SK-N-SH (cell line): Measurements from ENCODE around the gene LRRC38. TPM values are rescaled to one million over a fixed set of nuclear protein-coding genes. Genes with fewer than 3 reads are reported as not detected.
A peak's percentile ranks its signal among the peaks of the same experiment; 100 is the strongest.

Source experiments
- CTCF ChIA-PET: fragments of 300-600, 350-600 bp; formaldehyde crosslinking; extraction: SDS; loops from one replicate; lab custom pipeline; 2021; lab: Yijun Ruan, JAX
- POLR2A ChIA-PET: fragments of 350-600 bp; sonication (Branson Sonifier 250); formaldehyde crosslinking; extraction: SDS; loops from one replicate; lab custom pipeline; 2020; ENCODE audit warnings: antibody characterized with exemption, inconsistent platforms; lab: Yijun Ruan, JAX
- DNase-seq: peaks from one replicate; pipeline ENCODE4 v3.0.0; 2012
- H2AFZ ChIP-seq: fragments of 200-600 bp; sonication (generic); 2 replicates; pipeline ENCODE4 v1.8.1; 2016; ENCODE audit warnings: antibody characterized with exemption, mild to moderate bottlenecking, low read depth
- H3F3A ChIP-seq: fragments of 200-600 bp; sonication (generic); replicated peaks from 2 replicates; pipeline ENCODE3; 2016; ENCODE audit warnings: antibody characterized with exemption, mild to moderate bottlenecking; ENCODE audit not compliant: insufficient read depth
- H3K27ac ChIP-seq, 2 experiments: fragments of 200-500 bp in 1 of 2; fragments of 200-600 bp in 1 of 2; sonication (Bioruptor generic) in 1 of 2; sonication (generic), shearing (Covaris generic) in 1 of 2; 2 replicates each; pipeline versions ENCODE4 v1.5.1 to v1.6.1; 2014 to 2016; ENCODE audit warnings: low read depth in 2 of 2, inconsistent platforms in 1 of 2, low read length in 1 of 2, mild to moderate bottlenecking in 1 of 2, mixed read lengths in 1 of 2
- H3K27me3 ChIP-seq: fragments of 200-600 bp; sonication (generic), shearing (Covaris generic); 2 replicates; pipeline ENCODE4 v1.6.1; 2016; ENCODE audit warnings: mixed run types; ENCODE audit not compliant: insufficient read depth
- H3K36me3 ChIP-seq, 2 experiments: fragments of 200-500 bp in 1 of 2; fragments of 200-600 bp in 1 of 2; sonication (Bioruptor generic) in 1 of 2; sonication (generic) in 1 of 2; replicated peaks in 1 of 2; 2 replicates each; pipeline versions ENCODE3 to v1.5.1; 2014 to 2016; ENCODE audit warnings: low read length in 1 of 2, mild to moderate bottlenecking in 1 of 2; ENCODE audit not compliant: insufficient read depth in 2 of 2, control insufficient read depth in 1 of 2
- H3K4me1 ChIP-seq, 2 experiments: fragments of 200-500 bp in 1 of 2; fragments of 200-600 bp in 1 of 2; sonication (Bioruptor generic) in 1 of 2; sonication (generic), shearing (Covaris generic) in 1 of 2; 2 replicates each; pipeline versions ENCODE4 v1.5.1 to v1.6.1; 2014 to 2016; ENCODE audit warnings: low read depth in 1 of 2, low read length in 1 of 2, mixed run types in 1 of 2; ENCODE audit not compliant: insufficient read depth in 2 of 2, control insufficient read depth in 1 of 2
- H3K4me2 ChIP-seq: fragments of 200-600 bp; sonication (generic), shearing (Covaris generic); 2 replicates; pipeline ENCODE4 v1.6.1; 2017; ENCODE audit warnings: mixed run types
- H3K4me3 ChIP-seq, 2 experiments: fragments of 200-500 bp in 1 of 2; fragments of 200-600 bp in 1 of 2; sonication (Bioruptor generic) in 1 of 2; sonication (generic), shearing (Covaris generic) in 1 of 2; 2 replicates each; pipeline versions ENCODE4 v1.5.1 to v1.8.1; 2014 to 2016; ENCODE audit warnings: low read depth in 2 of 2, inconsistent platforms in 1 of 2, low read length in 1 of 2, mild to moderate bottlenecking in 1 of 2, mixed read lengths in 1 of 2, moderate library complexity in 1 of 2
- H3K79me2 ChIP-seq: fragments of 200-600 bp; sonication (generic); 2 replicates; pipeline ENCODE4 v1.8.1; 2017; ENCODE audit warnings: mild to moderate bottlenecking; ENCODE audit not compliant: insufficient read depth
- H3K9ac ChIP-seq: fragments of 200-600 bp; sonication (generic); 2 replicates; pipeline ENCODE4 v1.6.1; 2017; ENCODE audit warnings: mixed run types
- H3K9me2 ChIP-seq: fragments of 200-600 bp; sonication (generic); 2 replicates; pipeline ENCODE4 v1.6.1; 2017; ENCODE audit warnings: mixed run types
- H3K9me3 ChIP-seq: fragments of 200-600 bp; sonication (generic); 2 replicates; pipeline ENCODE4 v1.6.1; 2017; ENCODE audit warnings: mixed run types, mild to moderate bottlenecking, moderate library complexity
- H4K20me1 ChIP-seq: fragments of 200-600 bp; sonication (generic); 2 replicates; pipeline ENCODE4 v1.6.1; 2017; ENCODE audit warnings: mild to moderate bottlenecking, mixed run types; ENCODE audit not compliant: insufficient read depth
- EZH2phosphoT487 ChIP-seq: fragments of 200-600 bp; sonication (generic); IDR thresholded peaks from 2 replicates; pipeline ENCODE4 v1.6.1; 2017; ENCODE audit warnings: low read depth, mixed run types, mild to moderate bottlenecking, antibody characterized with exemption, moderate library complexity, borderline replicate concordance
- FOSL2 ChIP-seq: IDR thresholded peaks from 2 replicates; pipeline ENCODE4 v1.4.0; 2012; ENCODE audit warnings: low read depth, mild to moderate bottlenecking, moderate library complexity, borderline replicate concordance
- FOXJ3 ChIP-seq: sonication (generic); formaldehyde crosslinking; IDR thresholded peaks from 2 replicates; pipeline ENCODE4 v1.5.1; 2020; ENCODE audit warnings: mild to moderate bottlenecking, missing genetic modification reagents
- GABPA ChIP-seq: IDR thresholded peaks from 2 replicates; pipeline ENCODE4 v1.4.0; 2012; ENCODE audit warnings: low read depth, mild to moderate bottlenecking
- JUND ChIP-seq: IDR thresholded peaks from 2 replicates; pipeline ENCODE4 v1.4.0; 2012
- MAX ChIP-seq: IDR thresholded peaks from 2 replicates; pipeline ENCODE4 v1.4.0; 2012; ENCODE audit warnings: low read depth
- PBX3 ChIP-seq: IDR thresholded peaks from 2 replicates; pipeline ENCODE4; 2012
- POLR2AphosphoS5 ChIP-seq: IDR thresholded peaks from 2 replicates; pipeline ENCODE4 v1.6.1; 2012; ENCODE audit warnings: low read depth, low read length
- REST ChIP-seq: IDR thresholded peaks from 2 replicates; pipeline ENCODE4 v1.6.1; 2012; ENCODE audit warnings: mild to moderate bottlenecking, low read depth, low read length, moderate library complexity
- TCF12 ChIP-seq: IDR thresholded peaks from 2 replicates; pipeline ENCODE4 v1.4.0; 2012
- WGBS: methylation state at CpG from one replicate; pipeline ENCODE4 v1.1.6; 2017; ENCODE audit warnings: low lambda C conversion rate; 5-methylcytosine and 5-hydroxymethylcytosine counted together
- polyA plus RNA-seq, 3 experiments: library from polyadenylated mRNA; depleted of rRNA; stranded (reverse); fragments of >200 nt; gene quantifications; 2 replicates each; pipeline ENCODE4 v1.2.3, GENCODE V29; 2012
- TF ChIP-seq, protein P1 (sequence below): fragments of 150-350 bp; IDR thresholded peaks from 2 replicates; pipeline ENCODE4 v1.6.1; 2017; ENCODE audit warnings: antibody characterized with exemption, low read length, low read depth, borderline replicate concordance

LRRC38 gene
- polyA plus RNA-seq, 1 of the 3 experiments (the other 2 are of a cell fraction), result 0.02 TPM

DNA sequence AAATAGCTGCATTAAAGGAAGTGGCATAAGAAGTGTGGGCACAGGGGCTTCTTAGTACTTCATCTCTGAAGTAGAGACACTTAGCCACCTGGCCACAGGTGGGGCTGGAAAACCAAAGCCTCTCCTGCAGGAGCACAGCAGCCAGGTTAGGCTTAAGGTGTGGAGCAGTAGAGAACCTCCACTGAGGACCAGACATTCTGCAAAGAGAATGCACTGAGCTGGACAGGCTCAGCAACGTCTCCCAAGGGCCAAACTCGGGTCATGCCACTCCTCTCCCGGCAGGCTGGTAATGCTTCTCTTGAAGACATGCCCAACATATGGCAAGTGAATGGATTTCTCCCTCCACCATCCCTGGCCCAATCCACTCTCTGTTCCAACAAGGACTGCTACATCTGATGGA, 33.0 kb upstream of the LRRC38 start:
- H3K9ac ChIP-seq, result no peak overlapping the region
- no peak overlapping the region for H2AFZ ChIP-seq
- H3K4me1 ChIP-seq, result no peaks in the 10 kb centered on the region
- 0% methylated on average over 3 of the region's 3 CpGs for WGBS
- H3K9me3 ChIP-seq, result no peaks in the 10 kb centered on the region
- H3K36me3 ChIP-seq, result no peaks in the 10 kb centered on the region
- H3F3A ChIP-seq, result no peaks in the 10 kb centered on the region
- no peaks in the 10 kb centered on the region for H4K20me1 ChIP-seq
- H3K27ac ChIP-seq, result no peak overlapping the region
- no peaks in the 10 kb centered on the region for H3K9me2 ChIP-seq
- H3K4me3 ChIP-seq, result no peak overlapping the region
- H3K79me2 ChIP-seq, result no peaks in the 10 kb centered on the region
- no peak overlapping the region for H3K4me2 ChIP-seq
- CTCF ChIA-PET, result no interaction called here
- DNase-seq, result no peak
- POLR2A ChIA-PET, result no interaction called here
- H3K27me3 ChIP-seq, result no peaks in the 10 kb centered on the region; the same call in 1 of the 2 replicates
- TF ChIP-seq EZH2phosphoT487 (no peak), REST (no peak), GABPA (no peak), MAX (no peak), TCF12 (no peak), FOXJ3 (CRISPR knock-in tag) (no peak), POLR2AphosphoS5 (no peak), PBX3 (no peak), JUND (no peak)
- TF ChIP-seq, protein P1, sequence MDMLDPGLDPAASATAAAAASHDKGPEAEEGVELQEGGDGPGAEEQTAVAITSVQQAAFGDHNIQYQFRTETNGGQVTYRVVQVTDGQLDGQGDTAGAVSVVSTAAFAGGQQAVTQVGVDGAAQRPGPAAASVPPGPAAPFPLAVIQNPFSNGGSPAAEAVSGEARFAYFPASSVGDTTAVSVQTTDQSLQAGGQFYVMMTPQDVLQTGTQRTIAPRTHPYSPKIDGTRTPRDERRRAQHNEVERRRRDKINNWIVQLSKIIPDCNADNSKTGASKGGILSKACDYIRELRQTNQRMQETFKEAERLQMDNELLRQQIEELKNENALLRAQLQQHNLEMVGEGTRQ, result no peak

DNA sequence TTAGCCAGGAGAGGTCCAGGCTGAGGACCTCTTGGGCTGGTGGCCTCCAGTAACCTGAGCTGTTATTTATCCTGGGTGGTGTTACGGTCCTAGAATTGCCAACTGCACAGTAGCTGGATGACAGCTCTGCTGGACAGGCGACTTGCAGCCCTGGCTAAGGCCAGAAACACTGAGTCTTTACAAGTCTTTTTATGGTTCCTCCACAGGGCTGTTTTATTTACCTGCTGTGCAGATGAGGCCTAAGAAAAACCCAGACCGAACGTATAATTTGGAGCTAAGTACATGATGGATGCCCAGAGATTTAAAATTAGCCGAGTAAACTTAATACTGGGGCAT, 30.4 kb upstream of the LRRC38 start:
- no peak for TF ChIP-seq FOSL2
- H3K4me1 ChIP-seq, result no peaks in the 10 kb centered on the region
- H4K20me1 ChIP-seq, result no peaks in the 10 kb centered on the region
- H3K9me2 ChIP-seq, result no peaks in the 10 kb centered on the region
- 0 out of 2 replicates have a peak overlapping the region, but pooled peaks have one; percentile 33 for H3K4me2 ChIP-seq
- H3K79me2 ChIP-seq, result no peaks in the 10 kb centered on the region
- no peak overlapping the region for H2AFZ ChIP-seq
- no peaks in the 10 kb centered on the region; the same call in 1 of the 2 replicates for H3K27me3 ChIP-seq
- DNase-seq, result no peak
- H3K27ac ChIP-seq, result no peak overlapping the region
- ChIA-PET CTCF (interaction anchor here (0.8 to 1.0 kb wide), 2 partner anchors 122 to 719 kb away, joined by 3 to 5 read pairs; no protein-coding TSS in a partner anchor), POLR2A (no interaction called here)
- 2% methylated on average over 4 of the region's 5 CpGs for WGBS
- H3K9ac ChIP-seq, result no peak overlapping the region
- no peaks in the 10 kb centered on the region for H3K36me3 ChIP-seq
- no peak overlapping the region for H3K4me3 ChIP-seq
- H3K9me3 ChIP-seq, result no peaks in the 10 kb centered on the region
- H3F3A ChIP-seq, result no peaks in the 10 kb centered on the region
